H1 (cell line): ENCODE data around the gene PPP1R2B. TPM values are rescaled to one million over a fixed set of nuclear protein-coding genes. Genes with fewer than 3 reads are reported as not detected.
"Not testable (repeated sequence)": the region's sequence is repeated elsewhere in the genome, so short reads cannot be mapped to it uniquely, and the experiment has no call there.

Source experiments
- CTCF ChIA-PET: fragments of 300-600 bp; sonication (Branson Sonifier 250); formaldehyde crosslinking; loops from one replicate; lab custom pipeline; 2021; ENCODE audit not compliant: partially characterized antibody; lab: Charles Lee
- POLR2A ChIA-PET: fragments of 300-600 bp; sonication (Branson Sonifier 250); formaldehyde crosslinking; loops from one replicate; lab custom pipeline; 2021; ENCODE audit warnings: inconsistent platforms; ENCODE audit not compliant: partially characterized antibody; lab: Charles Lee
- DNase-seq, 2 experiments: peaks; one replicate each; pipeline versions ENCODE4 v3.0.0 to v3.0.0-alpha.2; 2010 to 2022; ENCODE audit warnings: low spot score in 2 of 2, low read depth in 1 of 2, mixed read lengths in 1 of 2
- FAIRE-seq: peaks from 2 replicates; lab custom pipeline; 2011; peaks lifted over from hg19 to GRCh38; lab: Jason Lieb, UNC
- H2AFZ ChIP-seq: 2 replicates; pipeline ENCODE4 v1.8.1; 2012; ENCODE audit warnings: low read length, inconsistent platforms
- H2AK5ac ChIP-seq: 2 replicates; pipeline ENCODE4 v1.6.1; 2013; ENCODE audit warnings: low read depth, low read length
- H2BK120ac ChIP-seq: replicated peaks from 2 replicates; pipeline ENCODE3; 2013; ENCODE audit warnings: low read depth, low read length, inconsistent platforms
- H2BK12ac ChIP-seq: 2 replicates; pipeline ENCODE4 v1.6.1; 2013; ENCODE audit warnings: low read depth, low read length
- H2BK15ac ChIP-seq: 2 replicates; pipeline ENCODE4 v1.6.1; 2013; ENCODE audit warnings: low read length
- H2BK20ac ChIP-seq: 2 replicates; pipeline ENCODE4 v1.6.1; 2013; ENCODE audit warnings: low read length
- H2BK5ac ChIP-seq: 2 replicates; pipeline ENCODE4 v1.6.1; 2013; ENCODE audit warnings: low read depth, low read length
- H3K14ac ChIP-seq: 2 replicates; pipeline ENCODE4 v1.6.1; 2013; ENCODE audit warnings: inconsistent platforms; ENCODE audit not compliant: insufficient read length
- H3K18ac ChIP-seq: 2 replicates; pipeline ENCODE4 v1.6.1; 2013; ENCODE audit warnings: low read length; ENCODE audit errors: extremely low read depth
- H3K23ac ChIP-seq: 2 replicates; pipeline ENCODE4 v1.6.1; 2013; ENCODE audit warnings: inconsistent platforms; ENCODE audit not compliant: insufficient read length
- H3K23me2 ChIP-seq: 2 replicates; pipeline ENCODE4 v1.6.1; 2013; ENCODE audit warnings: low read depth, low read length
- H3K27ac ChIP-seq: 2 replicates; pipeline ENCODE4 v1.6.1; 2011; ENCODE audit warnings: low read depth, low read length, inconsistent platforms
- H3K27me3 ChIP-seq, 4 experiments: replicated peaks in 1 of 4; 1 replicate in 1 of 4; 2 replicates in 3 of 4; pipeline versions ENCODE4 v1.6.1 to v1.8.1; 2011 to 2013; ENCODE audit warnings: low read length in 3 of 4, mild to moderate bottlenecking in 3 of 4, inconsistent platforms in 2 of 4, mixed read lengths in 2 of 4, moderate library complexity in 1 of 4; ENCODE audit not compliant: control insufficient read depth in 3 of 4, insufficient read depth in 3 of 4; ENCODE audit errors: extremely low read depth in 1 of 4
- H3K36me3 ChIP-seq, 4 experiments: 2 replicates each; pipeline versions ENCODE4 v1.6.1 to v1.8.1; 2011 to 2013; ENCODE audit warnings: mild to moderate bottlenecking in 4 of 4, low read length in 3 of 4, moderate library complexity in 2 of 4, control low read depth in 1 of 4, inconsistent platforms in 1 of 4; ENCODE audit not compliant: insufficient read depth in 4 of 4, control insufficient read depth in 2 of 4
- H3K4ac ChIP-seq: replicated peaks from 2 replicates; pipeline ENCODE3; 2013; ENCODE audit warnings: low read length, low read depth, mixed read lengths, inconsistent platforms; ENCODE audit not compliant: insufficient read length
- H3K4me1 ChIP-seq, 4 experiments: replicated peaks in 1 of 4; 1 replicate in 1 of 4; 2 replicates in 3 of 4; pipeline versions ENCODE4 v1.6.1 to v1.8.1; 2011 to 2013; ENCODE audit warnings: low read length in 3 of 4, inconsistent platforms in 2 of 4, mixed read lengths in 1 of 4; ENCODE audit not compliant: insufficient read depth in 4 of 4, control insufficient read depth in 3 of 4
- H3K4me2 ChIP-seq, 2 experiments: 2 replicates each; pipeline versions ENCODE4 v1.6.1 to v1.8.1; 2011 to 2013; ENCODE audit warnings: low read depth in 2 of 2, low read length in 2 of 2, control low read depth in 1 of 2, inconsistent platforms in 1 of 2, mild to moderate bottlenecking in 1 of 2; ENCODE audit not compliant: insufficient read depth in 1 of 2
- H3K4me3 ChIP-seq, 4 experiments: fragments of 200-600, 300-600 bp in 1 of 4; sonication (generic), shearing (Covaris generic), sonication (Bioruptor Twin) in 1 of 4; 2 replicates each; pipeline versions ENCODE4 v1.5.1 to v1.8.1; 2011 to 2016; ENCODE audit warnings: low read length in 4 of 4, low read depth in 3 of 4, control low read depth in 2 of 4, inconsistent platforms in 2 of 4, mild to moderate bottlenecking in 2 of 4, mixed read lengths in 1 of 4, moderate library complexity in 1 of 4; ENCODE audit not compliant: insufficient read depth in 2 of 4; ENCODE audit errors: extremely low read depth in 1 of 4
- H3K56ac ChIP-seq: replicated peaks from 2 replicates; pipeline ENCODE3; 2013; ENCODE audit warnings: low read depth, mild to moderate bottlenecking, mixed read lengths, low read length, inconsistent platforms; ENCODE audit not compliant: insufficient read length
- H3K79me1 ChIP-seq: 2 replicates; pipeline ENCODE4 v1.6.1; 2013; ENCODE audit warnings: low read depth, low read length, control low read depth
- H3K79me2 ChIP-seq, 2 experiments: 2 replicates each; pipeline versions ENCODE4 v1.6.1 to v1.8.1; 2012 to 2013; ENCODE audit warnings: low read length in 2 of 2, mild to moderate bottlenecking in 2 of 2, inconsistent platforms in 1 of 2; ENCODE audit not compliant: insufficient read depth in 2 of 2, control insufficient read depth in 1 of 2
- H3K9ac ChIP-seq, 4 experiments: replicated peaks in 1 of 4; 1 replicate in 1 of 4; 2 replicates in 3 of 4; pipeline versions ENCODE4 v1.6.1 to v1.8.1; 2011 to 2013; ENCODE audit warnings: low read depth in 3 of 4, low read length in 3 of 4, control low read depth in 2 of 4, mild to moderate bottlenecking in 2 of 4, moderate library complexity in 2 of 4, inconsistent platforms in 1 of 4; ENCODE audit errors: extremely low read depth in 1 of 4
- H3K9me3 ChIP-seq, 2 experiments: 2 replicates each; pipeline versions ENCODE4 v1.6.1 to v1.8.1; 2012 to 2013; ENCODE audit warnings: mild to moderate bottlenecking in 2 of 2, moderate library complexity in 2 of 2, control low read depth in 1 of 2, inconsistent platforms in 1 of 2, low read depth in 1 of 2, low read length in 1 of 2, mixed read lengths in 1 of 2; ENCODE audit not compliant: insufficient read depth in 2 of 2
- H4K20me1 ChIP-seq, 2 experiments: replicated peaks in 1 of 2; 2 replicates each; pipeline versions ENCODE3 to v1.8.1; 2011 to 2013; ENCODE audit warnings: inconsistent platforms in 2 of 2, low read length in 2 of 2, mild to moderate bottlenecking in 1 of 2; ENCODE audit not compliant: insufficient read depth in 2 of 2, control insufficient read depth in 1 of 2
- H4K5ac ChIP-seq: 2 replicates; pipeline ENCODE4 v1.6.1; 2013; ENCODE audit warnings: low read length, low read depth, mixed read lengths, inconsistent platforms; ENCODE audit not compliant: insufficient read length
- H4K8ac ChIP-seq: 2 replicates; pipeline ENCODE4 v1.8.0; 2013; ENCODE audit warnings: mild to moderate bottlenecking, moderate library complexity, low read length, inconsistent platforms; ENCODE audit not compliant: insufficient read depth; ENCODE audit errors: extremely low read depth
- H4K91ac ChIP-seq: replicated peaks from 2 replicates; pipeline ENCODE3; 2013; ENCODE audit warnings: low read length, mixed read lengths, inconsistent platforms; ENCODE audit not compliant: insufficient read length
- WGBS, 2 experiments: shearing (Covaris generic) in 1 of 2; methylation state at CpG; one replicate each; pipeline versions ENCODE4 v1.1.6 to v1.1.7; 2013 to 2015; ENCODE audit warnings: low lambda C conversion rate in 2 of 2, mixed read lengths in 2 of 2, inconsistent platforms in 1 of 2, low coverage in 1 of 2, missing lambda C conversion rate in 1 of 2; ENCODE audit not compliant: insufficient replicate concordance in 2 of 2, insufficient coverage in 1 of 2, insufficient read length in 1 of 2; ENCODE audit errors: extremely low coverage in 1 of 2, missing lambda C conversion rate in 1 of 2; 5-methylcytosine and 5-hydroxymethylcytosine counted together
- polyA plus RNA-seq, 7 experiments: library from polyadenylated mRNA; depleted of rRNA in 3 of 7; stranded (reverse) in 5 of 7; unstranded in 2 of 7; fragments of >200 nt in 5 of 7; fragments of 200-250 nt in 2 of 7; gene quantifications; 1 replicate in 5 of 7; 2 replicates in 1 of 7; 4 replicates in 1 of 7; pipeline versions ENCODE4 v1.2.1 to v1.2.3, GENCODE V29; 2011 to 2013; ENCODE audit warnings: missing spikeins in 2 of 7, mixed read lengths in 2 of 7
- total RNA-seq: library from RNA; stranded (reverse); fragmentation: NEBNext Ultra II Directional; extraction: Animal tissue kit (Norgen Biotek cat#: 25700); gene quantifications from 2 replicates; pipeline ENCODE4 v1.2.1, GENCODE V29; 2021

PPP1R2B gene
- total and polyA plus RNA-seq, 2 of the 8 experiments (the other 6 are each of a cell fraction or from before 2014, with no cell fraction given): not detected

- not testable (repeated sequence) for FAIRE-seq
These were observed 1.6 kb upstream of the PPP1R2B start for GRCh38 chr5:156848447-156848846.

More at GRCh38 chr5:156848447-156848846, 1.6 kb upstream of the PPP1R2B start:
- H2BK20ac ChIP-seq, H2BK12ac ChIP-seq, H2BK120ac ChIP-seq, H3K27me3 ChIP-seq, H3K9me3 ChIP-seq, H2BK15ac ChIP-seq, H3K36me3 ChIP-seq, H3K4me3 ChIP-seq, H3K4me2 ChIP-seq, H4K5ac ChIP-seq, H3K9ac ChIP-seq, H3K79me1 ChIP-seq, H4K20me1 ChIP-seq, H3K27ac ChIP-seq, H3K4ac ChIP-seq, H2BK5ac ChIP-seq, H4K8ac ChIP-seq, H3K4me1 ChIP-seq, POLR2A ChIA-PET, H2AFZ ChIP-seq, H3K56ac ChIP-seq, H3K18ac ChIP-seq, DNase-seq, H3K79me2 ChIP-seq, H2AK5ac ChIP-seq, H3K23me2 ChIP-seq, H4K91ac ChIP-seq, H3K23ac ChIP-seq, H3K14ac ChIP-seq: not testable (repeated sequence)
- 80% methylated on average over 1 of the region's 1 CpG; no CpG with 5 or more reads in 1 of the 2 experiments for WGBS, 2 experiments
- CTCF ChIA-PET: interaction anchor here (0.7 to 1.3 kb wide), 3 partner anchors 10 to 284 kb away, joined by 3 to 4 read pairs (median 4); no protein-coding TSS in a partner anchor
